HCT116 (cell line): Measurements from ENCODE around the gene FOXP1.

Experiments used
- EZH2 ChIP-seq: fragments of 200-600 bp; sonication (generic); IDR thresholded peaks from 2 replicates; pipeline ENCODE4 v1.6.1; 2017; ENCODE audit warnings: antibody characterized with exemption, mixed run types
- JUND ChIP-seq: IDR thresholded peaks from 2 replicates; pipeline ENCODE4 v1.6.1; 2012
- POLR2A ChIP-seq: IDR thresholded peaks from 2 replicates; pipeline ENCODE4 v1.7.0; 2011; ENCODE audit warnings: borderline replicate concordance; ENCODE audit not compliant: insufficient read depth, insufficient read length; ENCODE audit errors: extremely low read depth
- POLR2AphosphoS5 ChIP-seq: IDR thresholded peaks from 2 replicates; pipeline ENCODE4 v1.6.1; 2011; ENCODE audit warnings: mild to moderate bottlenecking, low read depth, low read length, moderate library complexity
- YY1 ChIP-seq: IDR thresholded peaks from 2 replicates; pipeline ENCODE4 v1.6.1; 2011; ENCODE audit warnings: low read length, low read depth, moderate library complexity, mild to moderate bottlenecking; ENCODE audit not compliant: insufficient replicate concordance; ENCODE audit errors: extremely low read depth
- TF ChIP-seq, protein P1 (sequence below), 3 experiments: fragments of 200-600 bp in 1 of 3; sonication (generic) in 1 of 3; IDR thresholded peaks in 2 of 3; conservative IDR thresholded peaks in 1 of 3; 2 replicates each; pipeline ENCODE4 v1.5.1; 2012 to 2017; ENCODE audit warnings: low read depth in 2 of 3, low read length in 2 of 3, antibody characterized with exemption in 1 of 3, borderline replicate concordance in 1 of 3, control low read depth in 1 of 3, mild to moderate bottlenecking in 1 of 3, mixed read lengths in 1 of 3, mixed run types in 1 of 3, moderate library complexity in 1 of 3; ENCODE audit not compliant: insufficient read depth in 1 of 3
- TF ChIP-seq, protein P2 (sequence below): IDR thresholded peaks from 2 replicates; pipeline ENCODE4 v1.6.1; 2012; ENCODE audit warnings: low read depth
- TF ChIP-seq, protein P3 (sequence below): IDR thresholded peaks from 2 replicates; pipeline ENCODE4 v1.6.1; 2012

DNA sequence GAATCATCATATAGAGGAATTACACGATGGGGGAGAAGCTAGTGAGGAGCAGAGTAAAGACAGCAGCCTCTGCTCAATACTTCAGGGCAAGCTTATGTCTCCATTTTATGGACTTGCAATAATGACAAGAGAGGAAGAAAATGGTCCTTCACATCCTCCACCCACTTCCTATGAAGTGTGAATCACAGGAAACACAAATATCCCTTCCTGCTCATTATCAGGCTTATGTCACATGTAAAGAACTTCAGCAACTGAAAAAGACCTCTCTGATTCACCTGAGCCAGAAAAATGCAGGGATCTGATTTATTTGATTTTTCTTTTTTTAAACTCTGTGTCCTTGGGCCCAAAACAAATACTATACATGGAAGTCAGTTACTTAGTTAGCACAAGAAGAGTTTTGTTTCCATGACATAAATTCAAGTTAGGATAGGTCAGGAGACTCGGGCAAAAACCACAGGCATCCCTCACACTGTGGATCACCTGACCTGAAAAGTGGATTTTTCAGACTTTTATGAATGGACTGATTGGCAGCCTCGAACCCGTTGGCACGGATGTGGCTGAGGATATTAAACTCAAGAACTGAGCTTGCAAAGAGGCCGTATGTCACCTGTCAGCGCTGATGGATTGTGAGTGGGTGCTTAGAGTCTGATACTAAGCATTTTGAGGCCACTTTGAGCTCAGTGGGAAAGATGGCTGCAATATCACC is 650.3 kb downstream of the FOXP1 start:
- TF ChIP-seq, protein P1, sequence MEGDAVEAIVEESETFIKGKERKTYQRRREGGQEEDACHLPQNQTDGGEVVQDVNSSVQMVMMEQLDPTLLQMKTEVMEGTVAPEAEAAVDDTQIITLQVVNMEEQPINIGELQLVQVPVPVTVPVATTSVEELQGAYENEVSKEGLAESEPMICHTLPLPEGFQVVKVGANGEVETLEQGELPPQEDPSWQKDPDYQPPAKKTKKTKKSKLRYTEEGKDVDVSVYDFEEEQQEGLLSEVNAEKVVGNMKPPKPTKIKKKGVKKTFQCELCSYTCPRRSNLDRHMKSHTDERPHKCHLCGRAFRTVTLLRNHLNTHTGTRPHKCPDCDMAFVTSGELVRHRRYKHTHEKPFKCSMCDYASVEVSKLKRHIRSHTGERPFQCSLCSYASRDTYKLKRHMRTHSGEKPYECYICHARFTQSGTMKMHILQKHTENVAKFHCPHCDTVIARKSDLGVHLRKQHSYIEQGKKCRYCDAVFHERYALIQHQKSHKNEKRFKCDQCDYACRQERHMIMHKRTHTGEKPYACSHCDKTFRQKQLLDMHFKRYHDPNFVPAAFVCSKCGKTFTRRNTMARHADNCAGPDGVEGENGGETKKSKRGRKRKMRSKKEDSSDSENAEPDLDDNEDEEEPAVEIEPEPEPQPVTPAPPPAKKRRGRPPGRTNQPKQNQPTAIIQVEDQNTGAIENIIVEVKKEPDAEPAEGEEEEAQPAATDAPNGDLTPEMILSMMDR (IDR thresholded peaks at IDR 0.05 in 2 of 3, conservative IDR thresholded peaks at IDR 0.05 in 1 of 3; ENCODE audit: borderline replicate concordance in 1 of 3, insufficient read depth in 1 of 3, low read depth in 2 of 3, low read length in 2 of 3), result no peak
- TF ChIP-seq EZH2 (no peak), YY1 (no peak), JUND (no peak), POLR2AphosphoS5 (no peak), POLR2A (no peak)
- TF ChIP-seq, protein P2, sequence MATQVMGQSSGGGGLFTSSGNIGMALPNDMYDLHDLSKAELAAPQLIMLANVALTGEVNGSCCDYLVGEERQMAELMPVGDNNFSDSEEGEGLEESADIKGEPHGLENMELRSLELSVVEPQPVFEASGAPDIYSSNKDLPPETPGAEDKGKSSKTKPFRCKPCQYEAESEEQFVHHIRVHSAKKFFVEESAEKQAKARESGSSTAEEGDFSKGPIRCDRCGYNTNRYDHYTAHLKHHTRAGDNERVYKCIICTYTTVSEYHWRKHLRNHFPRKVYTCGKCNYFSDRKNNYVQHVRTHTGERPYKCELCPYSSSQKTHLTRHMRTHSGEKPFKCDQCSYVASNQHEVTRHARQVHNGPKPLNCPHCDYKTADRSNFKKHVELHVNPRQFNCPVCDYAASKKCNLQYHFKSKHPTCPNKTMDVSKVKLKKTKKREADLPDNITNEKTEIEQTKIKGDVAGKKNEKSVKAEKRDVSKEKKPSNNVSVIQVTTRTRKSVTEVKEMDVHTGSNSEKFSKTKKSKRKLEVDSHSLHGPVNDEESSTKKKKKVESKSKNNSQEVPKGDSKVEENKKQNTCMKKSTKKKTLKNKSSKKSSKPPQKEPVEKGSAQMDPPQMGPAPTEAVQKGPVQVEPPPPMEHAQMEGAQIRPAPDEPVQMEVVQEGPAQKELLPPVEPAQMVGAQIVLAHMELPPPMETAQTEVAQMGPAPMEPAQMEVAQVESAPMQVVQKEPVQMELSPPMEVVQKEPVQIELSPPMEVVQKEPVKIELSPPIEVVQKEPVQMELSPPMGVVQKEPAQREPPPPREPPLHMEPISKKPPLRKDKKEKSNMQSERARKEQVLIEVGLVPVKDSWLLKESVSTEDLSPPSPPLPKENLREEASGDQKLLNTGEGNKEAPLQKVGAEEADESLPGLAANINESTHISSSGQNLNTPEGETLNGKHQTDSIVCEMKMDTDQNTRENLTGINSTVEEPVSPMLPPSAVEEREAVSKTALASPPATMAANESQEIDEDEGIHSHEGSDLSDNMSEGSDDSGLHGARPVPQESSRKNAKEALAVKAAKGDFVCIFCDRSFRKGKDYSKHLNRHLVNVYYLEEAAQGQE, result no peak
- TF ChIP-seq, protein P3, sequence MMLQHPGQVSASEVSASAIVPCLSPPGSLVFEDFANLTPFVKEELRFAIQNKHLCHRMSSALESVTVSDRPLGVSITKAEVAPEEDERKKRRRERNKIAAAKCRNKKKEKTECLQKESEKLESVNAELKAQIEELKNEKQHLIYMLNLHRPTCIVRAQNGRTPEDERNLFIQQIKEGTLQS, result no peak
